GM23338 (cell line): Measurements from ENCODE around the gene ANKH.

ENCODE experiments used
- CREB1 ChIP-seq: fragments of 250-450 bp; sonication (Bioruptor Pico); IDR thresholded peaks from 2 replicates; pipeline ENCODE4 v1.5.0; 2020; ENCODE audit warnings: low read depth, mild to moderate bottlenecking, moderate library complexity
- CTCF ChIP-seq, 2 experiments: fragments of 200-600 bp in 1 of 2; sonication (generic) in 1 of 2; conservative IDR thresholded peaks; 2 replicates each; pipeline versions ENCODE4 v1.5.1 to v1.6.1; 2016 to 2017; ENCODE audit warnings: antibody characterized with exemption in 2 of 2, low read depth in 2 of 2, mild to moderate bottlenecking in 2 of 2, moderate library complexity in 1 of 2
- ETS1 ChIP-seq: IDR thresholded peaks from 2 replicates; pipeline ENCODE4 v1.6.1; 2016; ENCODE audit warnings: antibody characterized with exemption
- EZH2 ChIP-seq: fragments of 200-600 bp; sonication (generic); IDR thresholded peaks from one replicate; pipeline ENCODE4 v1.8.0; 2017; ENCODE audit warnings: antibody characterized with exemption, mild to moderate bottlenecking, low read depth; ENCODE audit not compliant: unreplicated experiment
- EZH2phosphoT487 ChIP-seq: fragments of 200-600 bp; sonication (generic); IDR thresholded peaks from one replicate; pipeline ENCODE4 v1.8.1; 2018; ENCODE audit warnings: antibody characterized with exemption; ENCODE audit not compliant: unreplicated experiment
- JUNB ChIP-seq: IDR thresholded peaks from one replicate; pipeline ENCODE4 v1.6.1; 2016; ENCODE audit warnings: antibody characterized with exemption; ENCODE audit not compliant: unreplicated experiment
- NANOG ChIP-seq: IDR thresholded peaks from 2 replicates; pipeline ENCODE4 v1.6.1; 2016; ENCODE audit warnings: antibody characterized with exemption, borderline replicate concordance
- POLR2AphosphoS5 ChIP-seq: IDR thresholded peaks from 2 replicates; pipeline ENCODE4 v1.6.1; 2016; ENCODE audit warnings: antibody characterized with exemption, low read depth
- REST ChIP-seq: IDR thresholded peaks from one replicate; pipeline ENCODE4 v1.6.1; 2018; ENCODE audit warnings: antibody characterized with exemption; ENCODE audit not compliant: unreplicated experiment
- STAT1 ChIP-seq: IDR thresholded peaks from one replicate; pipeline ENCODE4 v1.6.1; 2016; ENCODE audit warnings: antibody characterized with exemption; ENCODE audit not compliant: unreplicated experiment
- ZNF114 ChIP-seq: fragments of 250-450 bp; sonication (Bioruptor Pico); IDR thresholded peaks from 2 replicates; pipeline ENCODE4 v1.5.0; 2020; ENCODE audit warnings: mild to moderate bottlenecking, moderate library complexity
- ZNF331 ChIP-seq: fragments of 250-450 bp; sonication (Bioruptor Pico); IDR thresholded peaks from 2 replicates; pipeline ENCODE4 v1.5.0; 2020; ENCODE audit warnings: low read depth, mild to moderate bottlenecking, moderate library complexity

GRCh38 chr5:14765587-14765986, 106.0 kb downstream of the ANKH start:
- TF ChIP-seq CTCF (conservative IDR thresholded peaks at IDR 0.05; ENCODE audit: low read depth in 2 of 2) (no peak), NANOG (no peak), ETS1 (no peak), POLR2AphosphoS5 (no peak), EZH2 (no peak), REST (no peak), ZNF114 (no peak), CREB1 (CRISPR knock-in tag) (no peak), EZH2phosphoT487 (no peak), ZNF331 (no peak), JUNB (no peak), STAT1 (no peak)
